NB4 (cell line): ENCODE measurements around the gene GABRG1.

ENCODE experiments used
- MYC ChIP-seq: IDR thresholded peaks from 2 replicates; pipeline ENCODE4 v1.6.1; 2011; ENCODE audit warnings: low read depth, low read length
- POLR2A ChIP-seq: IDR thresholded peaks from 2 replicates; pipeline ENCODE4 v1.6.1; 2011; ENCODE audit warnings: mild to moderate bottlenecking; ENCODE audit not compliant: insufficient read length; ENCODE audit errors: extremely low read depth
- TF ChIP-seq, protein P1 (sequence below): IDR thresholded peaks from one replicate; pipeline ENCODE4 v1.5.1; 2012; ENCODE audit warnings: low read depth, low read length

DNA sequence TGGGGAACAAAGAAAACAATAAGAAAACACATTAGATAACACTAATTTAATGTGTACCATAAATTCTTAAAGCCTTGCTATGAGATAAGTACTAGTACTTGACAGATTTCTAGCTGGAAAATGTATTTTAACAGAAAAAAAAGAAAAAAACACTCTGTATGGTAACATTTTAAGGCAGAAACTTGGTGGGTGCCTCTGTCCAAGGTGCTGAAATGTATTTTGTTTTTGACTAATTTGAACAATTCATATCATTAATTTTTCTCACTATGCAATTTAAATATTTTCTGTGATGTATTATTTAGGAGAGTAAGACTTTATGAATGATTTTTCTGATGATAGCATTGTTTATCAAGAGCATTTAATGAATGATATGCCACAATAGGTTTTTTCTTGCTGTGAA lies 107.5 kb downstream of the GABRG1 start:
- TF ChIP-seq, protein P1, sequence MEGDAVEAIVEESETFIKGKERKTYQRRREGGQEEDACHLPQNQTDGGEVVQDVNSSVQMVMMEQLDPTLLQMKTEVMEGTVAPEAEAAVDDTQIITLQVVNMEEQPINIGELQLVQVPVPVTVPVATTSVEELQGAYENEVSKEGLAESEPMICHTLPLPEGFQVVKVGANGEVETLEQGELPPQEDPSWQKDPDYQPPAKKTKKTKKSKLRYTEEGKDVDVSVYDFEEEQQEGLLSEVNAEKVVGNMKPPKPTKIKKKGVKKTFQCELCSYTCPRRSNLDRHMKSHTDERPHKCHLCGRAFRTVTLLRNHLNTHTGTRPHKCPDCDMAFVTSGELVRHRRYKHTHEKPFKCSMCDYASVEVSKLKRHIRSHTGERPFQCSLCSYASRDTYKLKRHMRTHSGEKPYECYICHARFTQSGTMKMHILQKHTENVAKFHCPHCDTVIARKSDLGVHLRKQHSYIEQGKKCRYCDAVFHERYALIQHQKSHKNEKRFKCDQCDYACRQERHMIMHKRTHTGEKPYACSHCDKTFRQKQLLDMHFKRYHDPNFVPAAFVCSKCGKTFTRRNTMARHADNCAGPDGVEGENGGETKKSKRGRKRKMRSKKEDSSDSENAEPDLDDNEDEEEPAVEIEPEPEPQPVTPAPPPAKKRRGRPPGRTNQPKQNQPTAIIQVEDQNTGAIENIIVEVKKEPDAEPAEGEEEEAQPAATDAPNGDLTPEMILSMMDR, result no peak
- TF ChIP-seq POLR2A, result no peak
- TF ChIP-seq MYC, result no peak
